Right forelimb (tissue), 1 donor: ENCODE results near the gene TMTC1.
"Not testable (repeated sequence)": the region's sequence is repeated elsewhere in the genome, so short reads cannot be mapped to it uniquely, and the experiment has no call there.

Experiments
- DNase-seq: peaks from one replicate; pipeline ENCODE4 v3.0.0-alpha.2; 2018

Gene TMTC1

GRCh38 chr12:29660847-29661246, 122.9 kb downstream of the TMTC1 start:
- no peak for DNase-seq

- DNase-seq = no peak
Observed at GRCh38 chr12:29656762-29657538, 126.8 kb downstream of the TMTC1 start.

- DNase-seq = no peak
Observed at GRCh38 chr12:29655861-29656260, 127.9 kb downstream of the TMTC1 start.

GRCh38 chr12:29653286-29653685, 130.5 kb downstream of the TMTC1 start:
- no peak for DNase-seq

GRCh38 chr12:29650371-29650770, 133.4 kb downstream of the TMTC1 start:
- DNase-seq = no peak

GRCh38 chr12:29649722-29650121, 134.0 kb downstream of the TMTC1 start:
- DNase-seq = no peak

- DNase-seq = no peak
Observed at GRCh38 chr12:29644536-29645162, 139.1 kb downstream of the TMTC1 start.

GRCh38 chr12:29640589-29641345, 143.0 kb downstream of the TMTC1 start:
- no peak for DNase-seq

GRCh38 chr12:29639893-29640495, 143.7 kb downstream of the TMTC1 start:
- DNase-seq = no peak

- no peak for DNase-seq
Observed at GRCh38 chr12:29638528-29638927, 145.2 kb downstream of the TMTC1 start.

- no peak for DNase-seq
Observed at GRCh38 chr12:29634057-29634456, 149.7 kb downstream of the TMTC1 start.

- not testable (repeated sequence) for DNase-seq
Observed at GRCh38 chr12:29630164-29630563, 153.6 kb downstream of the TMTC1 start.

GRCh38 chr12:29627221-29627620, 156.5 kb downstream of the TMTC1 start:
- DNase-seq = no peak

- no peak for DNase-seq
Observed at GRCh38 chr12:29625359-29625953, 158.3 kb downstream of the TMTC1 start.

- DNase-seq = no peak
Observed at GRCh38 chr12:29622251-29622650, 161.5 kb downstream of the TMTC1 start.

- no peak for DNase-seq
Observed at GRCh38 chr12:29620030-29620429, 163.7 kb downstream of the TMTC1 start.

GRCh38 chr12:29617407-29617803, 166.3 kb downstream of the TMTC1 start:
- no peak for DNase-seq

- DNase-seq = no peak
Observed at GRCh38 chr12:29616664-29617406, 166.9 kb downstream of the TMTC1 start.

- no peak for DNase-seq
Observed at GRCh38 chr12:29614694-29615325, 168.9 kb downstream of the TMTC1 start.

GRCh38 chr12:29612912-29613311, 170.8 kb downstream of the TMTC1 start:
- no peak for DNase-seq

- DNase-seq = no peak
Observed at GRCh38 chr12:29611906-29612305, 171.8 kb downstream of the TMTC1 start.
